A549 treated with DMSO at 1 μM for 4 hours (cell line): ENCODE results near the gene PARVG. TPM values are rescaled to one million over a fixed set of nuclear protein-coding genes. Genes with fewer than 3 reads are reported as not detected.

Experiments
- total RNA-seq: library from RNA; stranded (reverse); fragments of 200-300 nt; extraction: Qiagen RNA extraction; gene quantifications from 5 replicates; pipeline ENCODE4 v1.2.3, GENCODE V29; 2022; ENCODE audit warnings: low read depth

PARVG gene
- total RNA-seq: not detected in 5 replicates

GRCh38 chr22:44180706-44181032, at the start of gene PARVG:
Gene PARVG, plus strand, starts transcription at chr22:44180925. Its CDS starts 2,405 bp downstream, at chr22:44183330.

Other genes starting within 250 kb of the PARVG start
- 43.6 to 49.2 TPM (median 47.3 TPM) in 5 replicates for gene SAMM50, start 225.5 kb upstream of the PARVG start, total RNA-seq
- 37.1 to 42.5 TPM (median 40.4 TPM) in 5 replicates for gene PARVB, start 156.6 kb upstream of the PARVG start, total RNA-seq
- gene SHISAL1, start 132.0 kb downstream of the PARVG start, total RNA-seq: 7.7 to 9.2 TPM (median 8.7 TPM) in 5 replicates